Sigmoid colon (tissue), 4 donors: ENCODE results near the gene ACOD1.

Experiments
- EP300 ChIP-seq, 4 donors: sonication (generic); formaldehyde crosslinking; IDR thresholded peaks; one replicate each; pipeline ENCODE4 v1.6.1; 2017; ENCODE audit warnings: antibody characterized with exemption in 4 of 4
- POLR2AphosphoS5 ChIP-seq, 4 donors: sonication (generic); formaldehyde crosslinking; IDR thresholded peaks; one replicate each; pipeline ENCODE4 v1.6.1; 2017; ENCODE audit warnings: antibody characterized with exemption in 4 of 4
- TF ChIP-seq, protein P1 (sequence below), 4 experiments: fragments of 450-650 bp in 3 of 4; fragments of 200-600 bp in 1 of 4; IDR thresholded peaks; one replicate each; pipeline ENCODE4 v1.5.1; 2016 to 2019; ENCODE audit warnings: antibody characterized with exemption in 4 of 4, mild to moderate bottlenecking in 3 of 4, moderate library complexity in 2 of 4

DNA sequence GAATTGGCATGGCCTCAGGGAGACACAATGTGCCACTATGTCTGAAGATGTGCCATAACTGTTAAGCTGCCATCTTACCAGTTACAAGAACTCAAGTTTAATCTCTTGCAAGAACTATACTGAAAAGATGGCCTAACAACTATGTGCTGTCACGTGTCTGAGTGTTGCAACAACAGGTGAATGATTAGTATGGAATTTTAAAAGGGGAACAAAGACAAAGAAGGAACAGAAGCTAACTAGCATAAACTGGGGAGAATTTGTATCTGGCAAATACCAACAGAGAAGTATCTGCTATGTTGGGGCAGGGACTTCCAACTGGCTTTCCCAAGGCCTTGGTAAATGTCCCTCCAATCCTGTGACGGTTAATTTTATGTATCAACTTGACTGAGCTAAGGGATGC is 11.5 kb upstream of the ACOD1 start:
- TF ChIP-seq POLR2AphosphoS5 (IDR thresholded peaks at IDR 0.05) (no peak), EP300 (IDR thresholded peaks at IDR 0.05) (no peak)
- TF ChIP-seq, protein P1, sequence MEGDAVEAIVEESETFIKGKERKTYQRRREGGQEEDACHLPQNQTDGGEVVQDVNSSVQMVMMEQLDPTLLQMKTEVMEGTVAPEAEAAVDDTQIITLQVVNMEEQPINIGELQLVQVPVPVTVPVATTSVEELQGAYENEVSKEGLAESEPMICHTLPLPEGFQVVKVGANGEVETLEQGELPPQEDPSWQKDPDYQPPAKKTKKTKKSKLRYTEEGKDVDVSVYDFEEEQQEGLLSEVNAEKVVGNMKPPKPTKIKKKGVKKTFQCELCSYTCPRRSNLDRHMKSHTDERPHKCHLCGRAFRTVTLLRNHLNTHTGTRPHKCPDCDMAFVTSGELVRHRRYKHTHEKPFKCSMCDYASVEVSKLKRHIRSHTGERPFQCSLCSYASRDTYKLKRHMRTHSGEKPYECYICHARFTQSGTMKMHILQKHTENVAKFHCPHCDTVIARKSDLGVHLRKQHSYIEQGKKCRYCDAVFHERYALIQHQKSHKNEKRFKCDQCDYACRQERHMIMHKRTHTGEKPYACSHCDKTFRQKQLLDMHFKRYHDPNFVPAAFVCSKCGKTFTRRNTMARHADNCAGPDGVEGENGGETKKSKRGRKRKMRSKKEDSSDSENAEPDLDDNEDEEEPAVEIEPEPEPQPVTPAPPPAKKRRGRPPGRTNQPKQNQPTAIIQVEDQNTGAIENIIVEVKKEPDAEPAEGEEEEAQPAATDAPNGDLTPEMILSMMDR (IDR thresholded peaks at IDR 0.05): no peak
